Type B pancreatic cell (in vitro differentiated cells): ENCODE results near the gene TGFBR3. TPM values are rescaled to one million over a fixed set of nuclear protein-coding genes. Genes with fewer than 3 reads are reported as not detected.
"Not testable (repeated sequence)": the region's sequence is repeated elsewhere in the genome, so short reads cannot be mapped to it uniquely, and the experiment has no call there.

Source experiments
- DNase-seq: peaks from one replicate; pipeline ENCODE4 v3.0.0; 2021; ENCODE audit warnings: mixed read lengths; ENCODE audit not compliant: unreplicated experiment; ENCODE audit errors: extremely low spot score
- H3K27ac Mint-ChIP-seq: 2 replicates; pipeline ENCODE4 v1.8.0; 2021; ENCODE audit warnings: mild to moderate bottlenecking, mixed read lengths
- H3K27me3 Mint-ChIP-seq: 2 replicates; pipeline ENCODE4 v1.8.0; 2021; ENCODE audit warnings: mixed read lengths
- H3K36me3 Mint-ChIP-seq: 2 replicates; pipeline ENCODE4 v1.8.0; 2021; ENCODE audit warnings: mixed read lengths
- H3K4me1 Mint-ChIP-seq: one replicate; pipeline ENCODE4 v1.8.0; 2021; ENCODE audit warnings: mixed read lengths; ENCODE audit not compliant: unreplicated experiment
- H3K4me3 Mint-ChIP-seq: 2 replicates; pipeline ENCODE4 v1.8.0; 2021; ENCODE audit warnings: mild to moderate bottlenecking, mixed read lengths
- H3K9me3 Mint-ChIP-seq: 2 replicates; pipeline ENCODE4 v1.8.0; 2021; ENCODE audit warnings: mixed read lengths
- total RNA-seq: library from RNA; stranded (reverse); gene quantifications from 2 replicates; pipeline ENCODE4 v1.2.1, GENCODE V29; 2021; ENCODE audit warnings: low replicate concordance
- TF ChIP-seq, protein P1 (sequence below): fragments of 200-600 bp; sonication (generic); conservative IDR thresholded peaks from 2 replicates; pipeline ENCODE4 v1.5.0; 2021; ENCODE audit warnings: antibody characterized with exemption, mild to moderate bottlenecking

Gene TGFBR3
- total RNA-seq, 1 donor from 2014 or later = 33.5 TPM

DNA sequence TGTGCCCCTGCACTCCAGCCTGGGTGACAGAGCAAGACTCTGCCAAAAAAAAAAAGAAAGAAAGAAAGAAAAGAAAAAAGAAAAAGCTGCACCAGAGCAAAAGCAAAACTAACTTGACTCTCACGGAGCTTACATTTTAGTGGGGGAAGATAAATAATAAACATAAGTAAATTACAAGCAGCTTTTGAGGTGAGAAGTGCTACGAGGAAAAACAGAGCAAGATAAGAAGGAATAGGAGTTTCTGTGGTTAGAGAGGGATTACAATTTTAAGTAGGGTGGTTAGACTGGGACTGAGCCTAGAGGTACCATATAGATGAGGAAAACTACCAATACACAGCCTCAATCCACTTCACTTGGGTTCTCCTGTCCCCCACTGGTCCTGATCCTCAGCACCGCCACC is 43.9 kb downstream of the TGFBR3 start:
- H3K4me1 Mint-ChIP-seq = peaks cover 23% of the 10 kb centered on the region
- no peak overlapping the region for H3K4me3 Mint-ChIP-seq
- no peak overlapping the region for H3K27ac Mint-ChIP-seq
- H3K9me3 Mint-ChIP-seq = peaks cover 5% of the 10 kb centered on the region
- no peak for DNase-seq
- TF ChIP-seq, protein P1, sequence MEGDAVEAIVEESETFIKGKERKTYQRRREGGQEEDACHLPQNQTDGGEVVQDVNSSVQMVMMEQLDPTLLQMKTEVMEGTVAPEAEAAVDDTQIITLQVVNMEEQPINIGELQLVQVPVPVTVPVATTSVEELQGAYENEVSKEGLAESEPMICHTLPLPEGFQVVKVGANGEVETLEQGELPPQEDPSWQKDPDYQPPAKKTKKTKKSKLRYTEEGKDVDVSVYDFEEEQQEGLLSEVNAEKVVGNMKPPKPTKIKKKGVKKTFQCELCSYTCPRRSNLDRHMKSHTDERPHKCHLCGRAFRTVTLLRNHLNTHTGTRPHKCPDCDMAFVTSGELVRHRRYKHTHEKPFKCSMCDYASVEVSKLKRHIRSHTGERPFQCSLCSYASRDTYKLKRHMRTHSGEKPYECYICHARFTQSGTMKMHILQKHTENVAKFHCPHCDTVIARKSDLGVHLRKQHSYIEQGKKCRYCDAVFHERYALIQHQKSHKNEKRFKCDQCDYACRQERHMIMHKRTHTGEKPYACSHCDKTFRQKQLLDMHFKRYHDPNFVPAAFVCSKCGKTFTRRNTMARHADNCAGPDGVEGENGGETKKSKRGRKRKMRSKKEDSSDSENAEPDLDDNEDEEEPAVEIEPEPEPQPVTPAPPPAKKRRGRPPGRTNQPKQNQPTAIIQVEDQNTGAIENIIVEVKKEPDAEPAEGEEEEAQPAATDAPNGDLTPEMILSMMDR = no peak
- peaks cover 11% of the 10 kb centered on the region for H3K36me3 Mint-ChIP-seq
- no peaks in the 10 kb centered on the region for H3K27me3 Mint-ChIP-seq

DNA sequence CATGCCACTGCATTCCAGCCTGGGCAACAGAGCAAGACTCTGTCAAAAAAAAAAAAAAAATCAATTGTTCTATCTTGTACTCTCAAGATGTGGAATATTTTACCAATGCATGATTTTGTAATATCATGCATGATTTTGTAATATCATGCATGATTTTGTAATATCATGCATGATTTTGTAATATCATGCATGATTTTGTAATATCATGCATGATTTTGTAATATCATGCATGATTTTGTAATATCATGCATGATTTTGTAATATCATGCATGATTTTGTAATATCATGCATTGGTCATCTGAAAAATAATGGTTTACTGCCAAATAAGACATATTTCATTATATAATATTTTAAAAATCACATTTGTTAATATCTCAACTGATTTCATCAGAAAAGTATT is 45.7 kb downstream of the TGFBR3 start:
- not testable (repeated sequence) for H3K4me1 Mint-ChIP-seq, DNase-seq, H3K27me3 Mint-ChIP-seq, H3K27ac Mint-ChIP-seq, H3K4me3 Mint-ChIP-seq, H3K9me3 Mint-ChIP-seq
- H3K36me3 Mint-ChIP-seq = peaks cover 11% of the 10 kb centered on the region

DNA sequence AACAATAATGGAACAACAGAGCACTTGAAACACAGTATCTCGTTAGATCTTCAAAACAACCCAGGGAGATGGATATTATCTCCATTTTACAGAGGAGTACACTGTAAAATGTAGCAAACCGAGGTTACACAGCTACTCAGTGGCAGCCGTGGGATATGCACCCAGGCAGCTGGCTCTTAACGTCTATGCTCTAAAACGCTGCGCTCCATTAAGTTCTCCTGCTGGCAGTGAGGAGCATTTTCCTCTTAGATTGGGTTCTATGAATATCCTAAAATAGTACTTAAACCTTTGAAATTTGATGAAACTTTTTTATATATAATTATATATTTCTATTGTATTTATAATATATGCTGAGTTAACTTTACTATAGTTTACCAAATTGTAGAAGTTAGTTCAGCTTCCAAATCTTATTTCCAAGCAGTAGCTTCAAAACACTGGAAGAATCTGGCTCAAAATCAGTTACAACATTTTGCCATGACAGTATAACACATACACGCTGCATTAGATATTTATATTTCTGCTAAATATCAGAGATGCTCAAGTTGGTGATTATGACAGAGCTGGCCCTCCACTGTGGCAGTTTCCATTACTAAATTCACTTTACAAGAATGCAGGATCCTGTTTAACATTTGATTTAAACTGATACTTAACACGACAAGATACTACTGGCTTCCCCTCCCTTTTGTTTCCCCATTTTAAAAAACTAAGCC is 49.5 kb downstream of the TGFBR3 start:
- H3K4me1 Mint-ChIP-seq = peaks cover 6% of the 10 kb centered on the region
- H3K27me3 Mint-ChIP-seq = no peaks in the 10 kb centered on the region
- no peak overlapping the region for H3K27ac Mint-ChIP-seq
- no peaks in the 10 kb centered on the region for H3K9me3 Mint-ChIP-seq
- TF ChIP-seq, protein P1 = peak; percentile 48
- H3K4me3 Mint-ChIP-seq = no peak overlapping the region
- H3K36me3 Mint-ChIP-seq = no peaks in the 10 kb centered on the region
- DNase-seq = no peak

DNA sequence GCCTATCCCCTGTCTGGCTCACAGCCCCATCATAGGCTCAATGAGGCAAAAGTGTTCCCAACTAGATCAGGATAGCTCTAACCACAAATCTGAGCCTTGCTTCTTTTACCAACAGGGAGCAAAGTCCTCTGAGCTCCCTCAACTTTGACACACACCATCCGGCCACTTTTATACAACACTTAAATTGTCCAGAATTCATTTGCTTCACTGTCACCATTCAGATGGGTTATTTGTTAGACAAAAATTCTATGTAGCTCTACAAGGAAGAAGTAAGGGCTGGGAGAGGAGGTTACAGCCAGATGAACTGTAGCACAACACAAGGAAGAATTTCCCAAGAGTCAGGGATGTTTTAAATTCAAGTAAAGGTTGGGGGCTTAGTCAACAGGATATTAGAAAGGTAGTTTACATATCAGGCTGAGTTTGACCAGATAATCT is 50.8 kb downstream of the TGFBR3 start:
- Mint-ChIP-seq H3K9me3 (no peaks in the 10 kb centered on the region), H3K36me3 (no peaks in the 10 kb centered on the region), H3K4me3 (no peak overlapping the region), H3K27me3 (no peaks in the 10 kb centered on the region), H3K27ac (no peak overlapping the region), H3K4me1 (peaks cover 20% of the 10 kb centered on the region)
- TF ChIP-seq, protein P1 = no peak
- no peak for DNase-seq

DNA sequence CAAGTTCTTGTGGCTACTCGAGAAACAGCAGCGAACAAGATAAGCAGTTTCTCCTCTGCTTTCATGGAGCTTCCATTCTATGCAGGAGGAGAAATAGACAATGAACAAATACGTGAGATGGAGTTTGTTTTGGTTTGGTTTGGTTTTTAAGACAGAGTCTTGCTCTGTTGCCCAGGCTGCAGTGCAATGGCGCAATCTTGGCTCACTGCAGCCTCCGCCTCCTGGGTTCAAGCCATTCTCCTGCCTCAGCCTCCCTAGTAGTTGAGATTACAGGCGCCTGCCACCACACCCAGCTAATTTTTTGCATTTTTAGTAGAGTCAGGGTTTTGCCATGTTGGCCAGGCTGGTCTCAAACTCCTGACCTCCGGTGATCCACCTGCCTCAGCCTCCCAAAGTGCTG is 51.4 kb downstream of the TGFBR3 start:
- not testable (repeated sequence) for H3K27ac Mint-ChIP-seq, H3K27me3 Mint-ChIP-seq, DNase-seq, H3K9me3 Mint-ChIP-seq, H3K36me3 Mint-ChIP-seq, H3K4me3 Mint-ChIP-seq
- peaks cover 22% of the 10 kb centered on the region for H3K4me1 Mint-ChIP-seq

DNA sequence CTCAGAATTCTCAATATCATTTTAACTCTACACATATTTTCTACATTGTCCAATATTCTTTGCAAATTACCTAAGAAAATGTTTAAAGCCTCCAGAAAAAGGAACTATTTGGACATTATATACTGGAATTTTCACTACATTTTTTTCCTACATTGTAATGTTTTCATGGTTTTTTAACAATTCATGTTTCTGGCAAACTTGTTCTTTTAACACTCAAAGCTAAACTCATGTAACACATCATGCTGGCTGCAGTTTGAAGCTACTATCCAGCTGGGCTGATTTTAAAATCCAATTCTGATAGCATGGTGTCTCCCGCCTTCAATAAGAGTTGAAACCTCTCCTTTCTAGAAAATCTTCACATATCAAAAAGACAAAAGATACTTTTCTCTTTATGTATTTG is 52.0 kb downstream of the TGFBR3 start:
- H3K27me3 Mint-ChIP-seq = no peaks in the 10 kb centered on the region
- H3K4me1 Mint-ChIP-seq = peaks cover 22% of the 10 kb centered on the region
- H3K4me3 Mint-ChIP-seq = no peak overlapping the region
- TF ChIP-seq, protein P1 = no peak
- no peaks in the 10 kb centered on the region for H3K36me3 Mint-ChIP-seq
- DNase-seq = no peak
- H3K27ac Mint-ChIP-seq = no peak overlapping the region
- no peaks in the 10 kb centered on the region for H3K9me3 Mint-ChIP-seq
